Measurements from ENCODE around the gene SOD2.

GRCh38 chr6:159665868-159666635 is 27.0 kb downstream of the SOD2 start:
- TF ChIP-seq EZH2 (IDR thresholded peaks at IDR 0.05; ENCODE audit: borderline replicate concordance, insufficient read depth, low read depth, low read length, poor library complexity, severe bottlenecking) (no peak), CTCF (IDR thresholded peaks at IDR 0.05) (no peak)

All from B cell (primary cell).